Natural killer cell (primary cell): ENCODE results near the gene RTF1. TPM values are rescaled to one million over a fixed set of nuclear protein-coding genes. Genes with fewer than 3 reads are reported as not detected.

Experiments used
- ATAC-seq, 3 donors: fragments of 150-1000 bp in 2 of 3; fragments of 200-7000 bp in 1 of 3; cut with Tn5 transposase; 1 replicate in 1 of 3; 2 replicates in 2 of 3; pipeline ENCODE4 v1.10.0; 2021; ENCODE audit warnings: mild to moderate bottlenecking in 2 of 3, moderate library complexity in 2 of 3
- DNase-seq, 2 donors: peaks; one replicate each; pipeline versions ENCODE4 v3.0.0 to v3.0.0-alpha.2; 2013 to 2021; ENCODE audit warnings: mixed read lengths in 1 of 2
- H3K27ac ChIP-seq: one replicate; pipeline ENCODE4 v1.5.1; 2013; ENCODE audit warnings: mild to moderate bottlenecking, low read length
- H3K27me3 ChIP-seq: one replicate; pipeline ENCODE4 v1.6.1; 2013; ENCODE audit warnings: low read length; ENCODE audit not compliant: control insufficient read depth, insufficient read depth
- H3K36me3 ChIP-seq: one replicate; pipeline ENCODE4 v1.6.1; 2013; ENCODE audit warnings: low read length; ENCODE audit not compliant: control insufficient read depth, insufficient read depth
- H3K4me1 ChIP-seq: one replicate; pipeline ENCODE4 v1.6.1; 2013; ENCODE audit warnings: low read length; ENCODE audit not compliant: control insufficient read depth, insufficient read depth
- H3K4me3 ChIP-seq: one replicate; pipeline ENCODE4 v1.5.1; 2013; ENCODE audit warnings: low read length
- H3K9me3 ChIP-seq: one replicate; pipeline ENCODE4 v1.6.1; 2013; ENCODE audit warnings: low read length; ENCODE audit not compliant: control insufficient read depth, insufficient read depth
- H3K27ac Mint-ChIP-seq, 2 donors: one replicate each; pipeline ENCODE4 v1.8.0; 2022; ENCODE audit warnings: mild to moderate bottlenecking in 2 of 2, mixed read lengths in 2 of 2, moderate library complexity in 1 of 2
- H3K27me3 Mint-ChIP-seq, 2 donors: one replicate each; pipeline ENCODE4 v1.8.0; 2022; ENCODE audit warnings: low read depth in 2 of 2, mixed read lengths in 2 of 2
- H3K36me3 Mint-ChIP-seq: one replicate; pipeline ENCODE4 v1.8.0; 2022; ENCODE audit warnings: mixed read lengths
- H3K4me1 Mint-ChIP-seq, 2 donors: one replicate each; pipeline ENCODE4 v1.8.0; 2022; ENCODE audit warnings: mixed read lengths in 2 of 2
- H3K4me3 Mint-ChIP-seq: one replicate; pipeline ENCODE4 v1.8.0; 2022; ENCODE audit warnings: mild to moderate bottlenecking, moderate library complexity, mixed read lengths
- H3K9me3 Mint-ChIP-seq, 2 donors: one replicate each; pipeline ENCODE4 v1.8.0; 2022; ENCODE audit warnings: mixed read lengths in 2 of 2
- WGBS: methylation state at CpG from one replicate; pipeline ENCODE4 v1.1.7; 2013; ENCODE audit warnings: missing lambda C conversion rate; ENCODE audit not compliant: insufficient coverage; 5-methylcytosine and 5-hydroxymethylcytosine counted together
- intact Hi-C: fragments of 100-400 bp; cut with micrococcal nuclease; formaldehyde crosslinking; loops from one replicate; pipeline ENCODE4 v1.14.2; 2022
- total RNA-seq, 4 donors: library from RNA; stranded (reverse); fragments of 120-200 nt in 1 of 4; gene quantifications; one replicate each; pipeline versions ENCODE4 v1.2.3 to v1.2.4, GENCODE V29; 2013 to 2022
- TF ChIP-seq, protein P1 (sequence below): fragments of 200-600 bp; IDR thresholded peaks from one replicate; pipeline ENCODE4 v1.8.0; 2022; ENCODE audit warnings: antibody characterized with exemption

The RTF1 gene
- total RNA-seq, 3 donors from 2014 or later (not counting 1 experiment from before 2014, with no cell fraction given) = 35.8 to 53.1 (median 42.7) TPM

DNA sequence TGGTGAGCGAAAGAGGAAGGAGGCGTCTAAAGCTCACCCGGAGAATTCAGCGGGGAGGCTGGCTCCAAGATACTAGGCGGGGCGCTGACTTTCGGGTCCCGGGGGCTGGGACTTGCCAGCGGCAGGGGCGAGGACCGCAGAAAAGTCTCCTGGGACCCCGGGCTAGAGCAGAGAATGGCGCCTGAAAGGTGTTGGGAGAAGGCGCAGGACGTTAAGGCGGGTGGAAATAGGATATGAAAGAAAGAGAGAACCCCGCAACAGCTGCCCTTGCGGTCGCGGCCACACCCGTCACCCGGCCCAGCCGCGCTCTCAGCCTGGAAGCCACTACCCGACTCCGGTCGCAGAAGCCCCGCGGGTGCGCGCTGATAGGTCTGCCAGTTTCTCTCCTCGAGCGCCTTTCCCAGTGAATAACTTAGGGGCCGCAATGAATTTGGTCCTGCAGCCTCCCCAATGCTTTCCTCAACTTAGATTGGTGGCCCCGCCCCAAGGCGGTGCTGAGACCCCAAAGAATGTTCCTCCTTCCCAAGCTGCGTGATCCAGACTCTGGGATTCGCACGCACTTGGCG lies 96.1 kb downstream of the RTF1 start:
- Mint-ChIP-seq H3K27me3 (peaks cover 0 to 19% of the 10 kb centered on the region in 2 donors), H3K9me3 (no peaks in the 10 kb centered on the region), H3K4me1 (peaks cover 25 to 26% of the 10 kb centered on the region in 2 donors), H3K4me3 (peak overlapping the region; percentile 86), H3K36me3 (no peaks in the 10 kb centered on the region), H3K27ac (peak overlapping the region in 1 of 2 donors; percentile 66)
- Histone ChIP-seq H3K4me1 (peaks cover 34% of the 10 kb centered on the region), H3K9me3 (no peaks in the 10 kb centered on the region), H3K36me3 (no peaks in the 10 kb centered on the region), H3K27ac (no peak overlapping the region), H3K4me3 (peak overlapping the region; percentile 27), H3K27me3 (peaks cover 16% of the 10 kb centered on the region)
- intact Hi-C loops = no loop called here
- ATAC-seq (peak; percentile 27 to 59 (median 46)), DNase-seq (peak; percentile 34 to 58)
- 1% methylated on average over 40 of the region's 40 CpGs for WGBS
- TF ChIP-seq, protein P1, sequence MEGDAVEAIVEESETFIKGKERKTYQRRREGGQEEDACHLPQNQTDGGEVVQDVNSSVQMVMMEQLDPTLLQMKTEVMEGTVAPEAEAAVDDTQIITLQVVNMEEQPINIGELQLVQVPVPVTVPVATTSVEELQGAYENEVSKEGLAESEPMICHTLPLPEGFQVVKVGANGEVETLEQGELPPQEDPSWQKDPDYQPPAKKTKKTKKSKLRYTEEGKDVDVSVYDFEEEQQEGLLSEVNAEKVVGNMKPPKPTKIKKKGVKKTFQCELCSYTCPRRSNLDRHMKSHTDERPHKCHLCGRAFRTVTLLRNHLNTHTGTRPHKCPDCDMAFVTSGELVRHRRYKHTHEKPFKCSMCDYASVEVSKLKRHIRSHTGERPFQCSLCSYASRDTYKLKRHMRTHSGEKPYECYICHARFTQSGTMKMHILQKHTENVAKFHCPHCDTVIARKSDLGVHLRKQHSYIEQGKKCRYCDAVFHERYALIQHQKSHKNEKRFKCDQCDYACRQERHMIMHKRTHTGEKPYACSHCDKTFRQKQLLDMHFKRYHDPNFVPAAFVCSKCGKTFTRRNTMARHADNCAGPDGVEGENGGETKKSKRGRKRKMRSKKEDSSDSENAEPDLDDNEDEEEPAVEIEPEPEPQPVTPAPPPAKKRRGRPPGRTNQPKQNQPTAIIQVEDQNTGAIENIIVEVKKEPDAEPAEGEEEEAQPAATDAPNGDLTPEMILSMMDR = no peak

DNA sequence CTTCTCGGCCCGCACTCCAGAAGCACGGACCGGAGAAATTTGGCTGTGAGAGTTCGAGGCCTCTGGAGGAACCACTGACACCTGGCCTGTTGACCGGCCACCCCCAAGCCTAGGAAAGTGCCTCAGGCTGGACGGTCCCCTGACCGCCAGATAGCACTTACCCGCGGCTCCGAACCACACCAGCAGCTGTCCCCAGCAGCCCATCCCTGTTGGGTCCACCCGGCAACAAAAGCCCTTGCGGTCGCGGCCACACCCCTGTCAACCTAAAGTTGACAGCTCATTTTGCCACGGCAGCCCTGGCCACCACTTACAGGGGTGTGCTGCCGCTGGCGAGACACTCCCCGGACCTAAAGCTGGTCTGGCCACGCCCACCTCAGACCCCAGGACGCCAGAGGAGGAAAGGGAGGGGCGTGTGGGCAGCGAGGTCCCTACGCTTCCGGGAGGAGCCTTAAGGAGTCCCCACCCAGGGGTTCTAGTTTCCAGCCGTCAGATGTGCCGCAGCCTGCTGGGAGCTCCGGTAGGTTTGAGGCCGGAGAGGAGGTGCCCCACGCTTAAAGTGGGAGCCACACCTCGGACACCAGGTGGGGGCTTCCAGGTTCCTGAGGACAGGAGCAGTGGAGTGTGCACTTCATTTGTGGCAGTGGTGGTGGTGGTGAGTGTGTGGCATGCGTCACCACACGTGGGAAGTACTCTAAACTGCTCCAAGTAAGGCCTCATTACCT lies 96.8 kb downstream of the RTF1 start, which contains the start of gene LTK:
Gene LTK, minus strand, starts transcription at position 322 of the 722 bp plus-strand sequence. Its CDS starts 118 bp downstream, at position 204.
- Mint-ChIP-seq H3K4me1 (peaks cover 25 to 26% of the 10 kb centered on the region in 2 donors), H3K27ac (peak within 1 kb of the TSS in 1 of 2 donors; percentile 66), H3K9me3 (no peaks in the 10 kb centered on the region), H3K27me3 (peaks cover 0 to 19% of the 10 kb centered on the region in 2 donors), H3K36me3 (no peaks in the 10 kb centered on the region), H3K4me3 (peak within 1 kb of the TSS; percentile 86)
- H3K27ac ChIP-seq = no peak within 1 kb of the TSS
- H3K4me1 ChIP-seq = peaks cover 34% of the 10 kb centered on the region
- intact Hi-C loops = no loop called here
- WGBS = 7% methylated on average over 33 of the region's 33 CpGs
- H3K4me3 ChIP-seq = peak within 1 kb of the TSS; percentile 27
- H3K9me3 ChIP-seq = no peaks in the 10 kb centered on the region
- peaks cover 16% of the 10 kb centered on the region for H3K27me3 ChIP-seq
- peak; percentile 25 to 38 for DNase-seq
- ATAC-seq = peak; percentile 25 to 51 (median 46)
- TF ChIP-seq, protein P1 = no peak
- H3K36me3 ChIP-seq = no peaks in the 10 kb centered on the region

DNA sequence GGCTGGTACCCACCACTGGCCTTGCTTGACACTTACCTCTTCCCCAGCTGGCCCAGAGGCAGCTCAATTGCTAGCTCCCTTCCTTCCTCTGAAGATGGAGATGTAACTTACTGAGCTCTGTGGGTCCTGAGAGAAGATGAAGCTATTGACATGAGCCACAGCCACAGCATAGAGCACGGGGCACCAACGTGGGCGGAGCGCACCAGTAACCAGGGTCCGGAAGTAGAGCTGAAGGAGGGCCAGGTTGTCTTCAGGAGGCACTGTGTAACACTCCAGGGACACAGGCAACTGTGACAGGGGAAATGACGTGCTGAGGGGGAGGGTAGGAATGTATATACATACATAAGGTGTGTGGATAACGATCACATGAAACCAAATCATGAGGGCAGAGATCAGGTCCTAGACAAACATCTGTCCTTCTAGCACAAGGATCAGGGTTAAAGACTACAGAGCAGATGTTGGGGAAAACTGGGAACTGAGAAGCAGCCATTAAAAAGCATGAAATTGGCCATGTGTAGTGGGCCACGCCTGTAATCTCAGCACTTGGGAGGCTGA lies 101.1 kb downstream of the RTF1 start:
- intact Hi-C loops = no loop called here
- ATAC-seq (no peak), DNase-seq (no peak)
- Mint-ChIP-seq H3K36me3 (no peaks in the 10 kb centered on the region), H3K27ac (no peak overlapping the region), H3K4me1 (peaks cover 15% of the 10 kb centered on the region in 2 donors), H3K4me3 (no peak overlapping the region), H3K27me3 (peaks cover 0 to 5% of the 10 kb centered on the region in 2 donors), H3K9me3 (no peaks in the 10 kb centered on the region)
- Histone ChIP-seq H3K27ac (no peak overlapping the region), H3K4me3 (no peak overlapping the region), H3K36me3 (peaks cover 6% of the 10 kb centered on the region), H3K9me3 (no peaks in the 10 kb centered on the region), H3K4me1 (peaks cover 18% of the 10 kb centered on the region), H3K27me3 (peaks cover 4% of the 10 kb centered on the region)
- TF ChIP-seq, protein P1 = no peak
- WGBS = 91% methylated on average over 8 of the region's 8 CpGs
